Inflammatory macrophage treated with lipopolysaccharide for 1 hour (primary cell): Measurements from ENCODE around the gene EXOC8.

Experiments
- DNase-seq, 2 donors: peaks; one replicate each; pipeline ENCODE4 v3.0.0-alpha.2; 2020 to 2022

EXOC8 gene

GRCh38 chr1:231312432-231312788, 25.2 kb downstream of the EXOC8 start:
- DNase-seq: no peak

GRCh38 chr1:231311720-231312431, 25.8 kb downstream of the EXOC8 start:
- no peak for DNase-seq

GRCh38 chr1:231310391-231310934, 27.2 kb downstream of the EXOC8 start:
- DNase-seq: no peak

- DNase-seq: no peak
These were observed 35.7 kb downstream of the EXOC8 start for GRCh38 chr1:231301990-231302389.

- DNase-seq: no peak
These were observed 41.7 kb downstream of the EXOC8 start for GRCh38 chr1:231295938-231296337.

GRCh38 chr1:231286603-231287002, 51.0 kb downstream of the EXOC8 start:
- no peak for DNase-seq

DNA sequence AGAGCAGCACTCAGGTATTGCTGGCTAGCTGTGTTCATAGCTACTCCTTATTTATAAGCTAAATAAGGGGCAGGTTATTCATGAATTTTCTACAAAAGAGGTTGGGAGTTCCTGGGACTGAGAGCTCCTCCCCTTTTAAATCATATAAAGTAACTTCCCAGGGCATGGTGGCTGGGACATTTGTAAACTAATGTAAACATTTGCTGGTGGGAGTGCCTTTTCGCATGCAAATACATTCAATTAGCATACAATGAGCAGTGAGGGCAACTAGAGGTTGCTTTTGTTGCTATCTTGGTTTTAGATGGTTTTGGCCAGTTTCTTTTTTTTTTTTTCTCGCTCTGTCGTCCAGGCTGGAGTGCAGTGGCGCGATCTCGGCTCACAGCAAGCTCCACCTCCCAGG, 53.2 kb downstream of the EXOC8 start:
- no peak for DNase-seq
